ENCODE measurements around the gene SEPTIN11.

GRCh38 chr4:76974150-76974549 is 24.6 kb downstream of the SEPTIN11 start:
- no peak for TF ChIP-seq ZNF776 (tag by site-specific recombination; IDR thresholded peaks at IDR 0.05; ENCODE audit: borderline replicate concordance)
- no peak for TF ChIP-seq CTCF (tag by site-specific recombination; IDR thresholded peaks at IDR 0.05)
- TF ChIP-seq ZNF23 (tag by site-specific recombination; IDR thresholded peaks at IDR 0.05; ENCODE audit: borderline replicate concordance) = no peak
- TF ChIP-seq ZNF777 (tag by site-specific recombination; IDR thresholded peaks at IDR 0.05; ENCODE audit: borderline replicate concordance) = no peak
- TF ChIP-seq BCL11A (tag by site-specific recombination; IDR thresholded peaks at IDR 0.05; ENCODE audit: low read depth) = no peak
- TF ChIP-seq HIC1 (tag by site-specific recombination; IDR thresholded peaks at IDR 0.05) = no peak
- TF ChIP-seq FEZF1 (tag by site-specific recombination; IDR thresholded peaks at IDR 0.05) = no peak
- no peak for TF ChIP-seq ZNF24 (tag by site-specific recombination; IDR thresholded peaks at IDR 0.05)
- no peak for TF ChIP-seq ZNF768 (tag by site-specific recombination; IDR thresholded peaks at IDR 0.05)
- no peak for TF ChIP-seq BCL11B (tag by site-specific recombination; IDR thresholded peaks at IDR 0.05; ENCODE audit: low read depth)
- TF ChIP-seq GLI4 (tag by site-specific recombination; IDR thresholded peaks at IDR 0.05) = no peak
- TF ChIP-seq MZF1 (tag by site-specific recombination; IDR thresholded peaks at IDR 0.05; ENCODE audit: borderline replicate concordance) = no peak
- no peak for TF ChIP-seq REST (tag by site-specific recombination; IDR thresholded peaks at IDR 0.05)
